T-cell (primary cell): ENCODE data around the gene PLA2G15. TPM values are rescaled to one million over a fixed set of nuclear protein-coding genes. Genes with fewer than 3 reads are reported as not detected.

Experiments used
- total RNA-seq, 35 experiments: library from RNA in 6 of 35; stranded (reverse) in 6 of 35; fragments of 120-200 nt in 1 of 35; gene quantifications; one replicate each; pipeline versions ENCODE4 v1.2.1 to v1.2.4 and lab custom pipeline; 2013 to 2026

PLA2G15 gene
- total RNA-seq, 5 donors from 2014 or later (not counting 1 experiment from before 2014, with no cell fraction given): 8.7 to 16.4 (median 10.9) TPM

Other genes with a start within 250 kb of the PLA2G15 start
- gene DPEP2, start 245.9 kb upstream of the PLA2G15 start, total RNA-seq: 100 to 1,000 TPM in 3 of 5 donors, 10 to 100 TPM in 2; 51.5 to 122 (median 100) TPM
- gene DPEP2NB, start 229.5 kb upstream of the PLA2G15 start, total RNA-seq: not detected
- gene DDX28, start 222.1 kb upstream of the PLA2G15 start, total RNA-seq: 10 to 100 TPM; 15.5 to 21.0 (median 17.6) TPM
- 10 to 100 TPM; 14.5 to 19.4 (median 15.8) TPM for gene DUS2, start 222.1 kb upstream of the PLA2G15 start, total RNA-seq
- 100 to 1,000 TPM; 111 to 144 (median 116) TPM for gene NFATC3, start 160.0 kb upstream of the PLA2G15 start, total RNA-seq
- gene ESRP2, start 9.2 kb upstream of the PLA2G15 start, total RNA-seq: under 1 TPM in 3 of 5 donors, not detected in 2; 0.47 to 0.79 (median 0.62) TPM
- 100 to 1,000 TPM; 146 to 216 (median 185) TPM for gene SLC7A6, start 19.2 kb downstream of the PLA2G15 start, total RNA-seq
- 10 to 100 TPM; 42.5 to 50.3 (median 43.9) TPM for gene SLC7A6OS, start 65.6 kb downstream of the PLA2G15 start, total RNA-seq
- 10 to 100 TPM; 80.1 to 92.4 (median 87.2) TPM for gene PRMT7, start 65.6 kb downstream of the PLA2G15 start, total RNA-seq
- gene SMPD3, start 203.1 kb downstream of the PLA2G15 start, total RNA-seq: 1 to 10 TPM in 4 of 5 donors, under 1 TPM in 1; 0.93 to 2.3 (median 1.7) TPM